NB4 (cell line): ENCODE measurements around the gene GSTP1.

Experiments
- CTCF ChIP-seq: IDR thresholded peaks from one replicate; pipeline ENCODE4 v1.5.1; 2012; ENCODE audit warnings: low read depth, low read length
- MAX ChIP-seq: IDR thresholded peaks from 2 replicates; pipeline ENCODE4 v1.6.1; 2011; ENCODE audit warnings: low read depth, low read length
- MYC ChIP-seq: IDR thresholded peaks from 2 replicates; pipeline ENCODE4 v1.6.1; 2011; ENCODE audit warnings: low read depth, low read length
- POLR2A ChIP-seq: IDR thresholded peaks from 2 replicates; pipeline ENCODE4 v1.6.1; 2011; ENCODE audit warnings: mild to moderate bottlenecking; ENCODE audit not compliant: insufficient read length; ENCODE audit errors: extremely low read depth

GRCh38 chr11:67611704-67612587, 28.3 kb downstream of the GSTP1 start:
- TF ChIP-seq CTCF (no peak), POLR2A (no peak), MAX (no peak), MYC (no peak)
